ENCODE measurements around the gene COG5. TPM values are rescaled to one million over a fixed set of nuclear protein-coding genes. Genes with fewer than 3 reads are reported as not detected.
A peak's percentile ranks its signal among the peaks of the same experiment; 100 is the strongest.

Gene COG5
- total and polyA plus RNA-seq, 10 of the 15 experiments (the other 5 are each of a cell fraction or from before 2014, with no cell fraction given): 5.5 to 27.9 (median 15.6) TPM

DNA sequence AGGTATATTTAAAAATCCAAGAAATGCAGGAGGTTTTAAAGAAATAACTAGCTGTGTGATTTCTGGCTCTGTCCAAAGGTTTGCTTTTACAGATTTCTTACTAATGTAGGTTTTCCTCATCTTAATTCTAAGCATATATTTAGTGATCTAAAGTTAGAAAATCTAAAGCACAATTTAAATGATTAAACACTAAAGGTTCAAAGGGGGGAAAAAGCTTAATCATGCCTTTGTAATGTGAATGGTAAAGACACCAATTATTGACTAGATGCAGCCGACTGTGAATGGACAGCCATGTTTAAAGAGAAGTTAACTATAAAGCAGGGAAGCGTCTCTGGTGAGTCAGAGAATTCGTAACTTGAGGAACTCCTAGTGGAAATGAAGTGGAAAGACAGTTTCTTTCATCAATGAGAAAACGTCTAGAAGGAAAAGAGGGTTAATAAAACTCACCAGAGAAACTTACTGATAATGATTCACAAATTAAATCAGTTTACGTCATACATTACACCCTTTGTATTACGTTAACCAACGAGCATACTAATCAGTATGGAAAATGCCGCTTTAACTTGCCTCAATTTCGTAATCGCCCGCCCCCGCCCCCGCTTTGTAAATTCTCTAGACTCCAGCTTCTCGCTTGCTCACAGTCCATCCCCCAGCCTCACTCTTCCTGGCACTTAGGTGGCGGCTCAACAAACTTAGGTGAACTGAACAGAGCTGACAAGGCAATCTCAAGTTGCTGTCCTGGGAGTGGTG, 396.1 kb downstream of the COG5 start (continued):
- TF ChIP-seq, protein P1, sequence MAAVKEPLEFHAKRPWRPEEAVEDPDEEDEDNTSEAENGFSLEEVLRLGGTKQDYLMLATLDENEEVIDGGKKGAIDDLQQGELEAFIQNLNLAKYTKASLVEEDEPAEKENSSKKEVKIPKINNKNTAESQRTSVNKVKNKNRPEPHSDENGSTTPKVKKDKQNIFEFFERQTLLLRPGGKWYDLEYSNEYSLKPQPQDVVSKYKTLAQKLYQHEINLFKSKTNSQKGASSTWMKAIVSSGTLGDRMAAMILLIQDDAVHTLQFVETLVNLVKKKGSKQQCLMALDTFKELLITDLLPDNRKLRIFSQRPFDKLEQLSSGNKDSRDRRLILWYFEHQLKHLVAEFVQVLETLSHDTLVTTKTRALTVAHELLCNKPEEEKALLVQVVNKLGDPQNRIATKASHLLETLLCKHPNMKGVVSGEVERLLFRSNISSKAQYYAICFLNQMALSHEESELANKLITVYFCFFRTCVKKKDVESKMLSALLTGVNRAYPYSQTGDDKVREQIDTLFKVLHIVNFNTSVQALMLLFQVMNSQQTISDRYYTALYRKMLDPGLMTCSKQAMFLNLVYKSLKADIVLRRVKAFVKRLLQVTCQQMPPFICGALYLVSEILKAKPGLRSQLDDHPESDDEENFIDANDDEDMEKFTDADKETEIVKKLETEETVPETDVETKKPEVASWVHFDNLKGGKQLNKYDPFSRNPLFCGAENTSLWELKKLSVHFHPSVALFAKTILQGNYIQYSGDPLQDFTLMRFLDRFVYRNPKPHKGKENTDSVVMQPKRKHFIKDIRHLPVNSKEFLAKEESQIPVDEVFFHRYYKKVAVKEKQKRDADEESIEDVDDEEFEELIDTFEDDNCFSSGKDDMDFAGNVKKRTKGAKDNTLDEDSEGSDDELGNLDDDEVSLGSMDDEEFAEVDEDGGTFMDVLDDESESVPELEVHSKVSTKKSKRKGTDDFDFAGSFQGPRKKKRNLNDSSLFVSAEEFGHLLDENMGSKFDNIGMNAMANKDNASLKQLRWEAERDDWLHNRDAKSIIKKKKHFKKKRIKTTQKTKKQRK (IDR thresholded peaks at IDR 0.05; ENCODE audit: low read depth, low read length): no peak
- TF ChIP-seq PAX8 (IDR thresholded peaks at IDR 0.05) (no peak), RAD21 (IDR thresholded peaks at IDR 0.05; ENCODE audit: insufficient read depth, low read depth, low read length) (0 out of 2 replicates have a peak, but pooled peaks have one; percentile 15), CBX5 (IDR thresholded peaks at IDR 0.05; ENCODE audit: low read depth) (no peak), SRF (IDR thresholded peaks at IDR 0.05; ENCODE audit: low read depth in 2 of 2, low read length in 2 of 2) (no peak), RUNX3 (IDR thresholded peaks at IDR 0.05; ENCODE audit: low read length) (no peak), NBN (IDR thresholded peaks at IDR 0.05) (no peak; the same call in 1 of the 2 replicates), MYC (IDR thresholded peaks at IDR 0.05; ENCODE audit: insufficient read depth, insufficient read length, insufficient replicate concordance, low read length, severe bottlenecking) (no peak), TCF12 (IDR thresholded peaks at IDR 0.05; ENCODE audit: low read depth, low read length) (no peak), EZH2 (IDR thresholded peaks at IDR 0.05; ENCODE audit: borderline replicate concordance, control insufficient read depth, low read depth, low read length) (no peak), SREBF1 (IDR thresholded peaks at IDR 0.05; ENCODE audit: low read length) (no peak), NR2F1 (conservative IDR thresholded peaks at IDR 0.05) (no peak), MEF2B (IDR thresholded peaks at IDR 0.05; ENCODE audit: partially characterized antibody, poor library complexity, severe bottlenecking) (no peak), NRF1 (conservative IDR thresholded peaks at IDR 0.05; ENCODE audit: low read depth, low read length) (no peak), DPF2 (IDR thresholded peaks at IDR 0.05) (no peak), MYB (IDR thresholded peaks at IDR 0.05; ENCODE audit: borderline replicate concordance, low read depth, low read length) (no peak), ZBED1 (IDR thresholded peaks at IDR 0.05; ENCODE audit: borderline replicate concordance) (no peak), CEBPB (IDR thresholded peaks at IDR 0.05; ENCODE audit: borderline replicate concordance in 1 of 2, low read depth in 2 of 2, low read length in 2 of 2) (no peak), SPI1 (IDR thresholded peaks at IDR 0.05; ENCODE audit: borderline replicate concordance, insufficient read depth, low read depth, low read length) (no peak), TARDBP (IDR thresholded peaks at IDR 0.05; ENCODE audit: borderline replicate concordance) (no peak), IKZF2 (IDR thresholded peaks at IDR 0.05) (peak; percentile 21 to 65; a peak in 2 of 4 replicates), POU2F2 (IDR thresholded peaks at IDR 0.05; ENCODE audit: borderline replicate concordance, low read depth, low read length) (no peak), ZZZ3 (IDR thresholded peaks at IDR 0.05; ENCODE audit: control insufficient read depth, insufficient read length, low read depth) (no peak), EGR1 (IDR thresholded peaks at IDR 0.05; ENCODE audit: borderline replicate concordance in 1 of 2, low read depth in 2 of 2, low read length in 2 of 2) (peak in 1 of 2 experiments; percentile 70; a peak in 2 of 3 replicates), GATAD2B (conservative IDR thresholded peaks at IDR 0.05; ENCODE audit: low read depth) (no peak)
- TF ChIP-seq, protein P2, sequence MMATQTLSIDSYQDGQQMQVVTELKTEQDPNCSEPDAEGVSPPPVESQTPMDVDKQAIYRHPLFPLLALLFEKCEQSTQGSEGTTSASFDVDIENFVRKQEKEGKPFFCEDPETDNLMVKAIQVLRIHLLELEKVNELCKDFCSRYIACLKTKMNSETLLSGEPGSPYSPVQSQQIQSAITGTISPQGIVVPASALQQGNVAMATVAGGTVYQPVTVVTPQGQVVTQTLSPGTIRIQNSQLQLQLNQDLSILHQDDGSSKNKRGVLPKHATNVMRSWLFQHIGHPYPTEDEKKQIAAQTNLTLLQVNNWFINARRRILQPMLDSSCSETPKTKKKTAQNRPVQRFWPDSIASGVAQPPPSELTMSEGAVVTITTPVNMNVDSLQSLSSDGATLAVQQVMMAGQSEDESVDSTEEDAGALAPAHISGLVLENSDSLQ (IDR thresholded peaks at IDR 0.05): no peak
